Neuronal stem cell (in vitro differentiated cells): ENCODE data around the gene PXN.

Experiments used
- DNase-seq: peaks from one replicate; pipeline ENCODE4 v3.0.0-alpha.2; 2013; ENCODE audit warnings: low spot score
- H2AFZ ChIP-seq: one replicate; pipeline ENCODE4 v1.6.1; 2013; ENCODE audit warnings: mild to moderate bottlenecking, low read length, inconsistent platforms
- H2AK5ac ChIP-seq: 2 replicates; pipeline ENCODE4 v1.6.1; 2013; ENCODE audit warnings: low read depth, mild to moderate bottlenecking, inconsistent platforms, low read length, moderate library complexity, mixed read lengths
- H2BK120ac ChIP-seq: 2 replicates; pipeline ENCODE4 v1.6.1; 2013; ENCODE audit warnings: low read depth, mild to moderate bottlenecking, inconsistent platforms, low read length, moderate library complexity, mixed read lengths
- H2BK12ac ChIP-seq: one replicate; pipeline ENCODE4 v1.6.1; 2013; ENCODE audit warnings: low read length, inconsistent platforms
- H2BK15ac ChIP-seq: 2 replicates; pipeline ENCODE4 v1.6.1; 2013; ENCODE audit warnings: mild to moderate bottlenecking, low read length, inconsistent platforms, mixed read lengths
- H2BK5ac ChIP-seq: one replicate; pipeline ENCODE4 v1.6.1; 2013; ENCODE audit warnings: inconsistent platforms, mild to moderate bottlenecking, low read length, moderate library complexity
- H3K14ac ChIP-seq: one replicate; pipeline ENCODE4 v1.6.1; 2013; ENCODE audit warnings: low read length, inconsistent platforms
- H3K18ac ChIP-seq: 2 replicates; pipeline ENCODE4 v1.6.1; 2013; ENCODE audit warnings: low read length, inconsistent platforms
- H3K23ac ChIP-seq: 2 replicates; pipeline ENCODE4 v1.6.1; 2013; ENCODE audit warnings: low read depth, mild to moderate bottlenecking, mixed read lengths, low read length, inconsistent platforms; ENCODE audit not compliant: poor library complexity
- H3K27ac ChIP-seq: replicated peaks from 3 replicates; pipeline ENCODE4 v1.5.1; 2013; ENCODE audit warnings: low read length, inconsistent platforms
- H3K27me3 ChIP-seq, 3 experiments: 2 replicates each; pipeline ENCODE4 v1.6.1; 2013; ENCODE audit warnings: low read length in 3 of 3, mild to moderate bottlenecking in 2 of 3, inconsistent platforms in 1 of 3, low read depth in 1 of 3, mixed read lengths in 1 of 3, moderate library complexity in 1 of 3; ENCODE audit not compliant: control insufficient read depth in 3 of 3, insufficient read depth in 3 of 3
- H3K36me3 ChIP-seq, 2 donors: replicated peaks in 1 of 2; 2 replicates each; pipeline ENCODE4 v1.6.1; 2013; ENCODE audit warnings: low read length in 2 of 2; ENCODE audit not compliant: control insufficient read depth in 2 of 2, insufficient read depth in 2 of 2
- H3K4ac ChIP-seq: 2 replicates; pipeline ENCODE4 v1.6.1; 2013; ENCODE audit warnings: inconsistent platforms, mild to moderate bottlenecking, low read length, moderate library complexity
- H3K4me1 ChIP-seq, 2 donors: 1 replicate in 1 of 2; 2 replicates in 1 of 2; pipeline ENCODE4 v1.6.1; 2013; ENCODE audit warnings: low read length in 2 of 2, low read depth in 1 of 2; ENCODE audit not compliant: control insufficient read depth in 2 of 2, insufficient read depth in 1 of 2
- H3K4me2 ChIP-seq: one replicate; pipeline ENCODE4 v1.6.1; 2013; ENCODE audit warnings: mild to moderate bottlenecking, low read length, inconsistent platforms; ENCODE audit not compliant: insufficient read depth, poor library complexity, severe bottlenecking
- H3K4me3 ChIP-seq, 2 donors: 2 replicates each; pipeline ENCODE4 v1.5.1; 2013; ENCODE audit warnings: low read length in 2 of 2, mild to moderate bottlenecking in 2 of 2, inconsistent platforms in 1 of 2, moderate library complexity in 1 of 2
- H3K79me1 ChIP-seq: one replicate; pipeline ENCODE4 v1.6.1; 2013; ENCODE audit warnings: low read depth, mild to moderate bottlenecking, inconsistent platforms, low read length, moderate library complexity
- H3K9ac ChIP-seq: one replicate; pipeline ENCODE4 v1.6.1; 2013; ENCODE audit warnings: mild to moderate bottlenecking, low read depth, low read length, inconsistent platforms; ENCODE audit not compliant: poor library complexity
- H3K9me3 ChIP-seq, 2 donors: replicated peaks in 1 of 2; 2 replicates each; pipeline versions ENCODE3 to v1.6.1; 2013; ENCODE audit warnings: low read length in 2 of 2, mild to moderate bottlenecking in 2 of 2, inconsistent platforms in 1 of 2, low read depth in 1 of 2, mixed read lengths in 1 of 2, moderate library complexity in 1 of 2; ENCODE audit not compliant: control insufficient read depth in 2 of 2, insufficient read depth in 1 of 2
- H4K8ac ChIP-seq: one replicate; pipeline ENCODE4 v1.6.1; 2013; ENCODE audit warnings: low read depth, mild to moderate bottlenecking, inconsistent platforms, low read length, moderate library complexity
- H4K91ac ChIP-seq: one replicate; pipeline ENCODE4 v1.6.1; 2013; ENCODE audit warnings: low read length, low read depth, mild to moderate bottlenecking, inconsistent platforms; ENCODE audit not compliant: poor library complexity
- WGBS, 2 donors: extraction: QIAGEN DNeasy Blood & Tissue Kit; methylation state at CpG; one replicate each; pipeline ENCODE4 v1.1.7; 2013; ENCODE audit warnings: missing lambda C conversion rate in 2 of 2, mixed read lengths in 1 of 2; ENCODE audit not compliant: insufficient read length in 2 of 2, insufficient replicate concordance in 1 of 2; ENCODE audit errors: extremely low coverage in 2 of 2; 5-methylcytosine and 5-hydroxymethylcytosine counted together

Gene PXN

GRCh38 chr12:120169946-120170345, 95.6 kb downstream of the PXN start:
- H3K27me3 ChIP-seq = no peaks in the 10 kb centered on the region
- no peak overlapping the region for H3K4me2 ChIP-seq
- no peak overlapping the region for H2AFZ ChIP-seq
- H3K4me3 ChIP-seq = no peak overlapping the region
- H4K8ac ChIP-seq = no peak overlapping the region
- no peaks in the 10 kb centered on the region for H3K79me1 ChIP-seq
- no peak overlapping the region for H3K14ac ChIP-seq
- no peak overlapping the region for H2BK120ac ChIP-seq
- H3K9ac ChIP-seq = no peak overlapping the region
- H3K18ac ChIP-seq = no peak overlapping the region
- no peaks in the 10 kb centered on the region for H3K9me3 ChIP-seq
- H2BK12ac ChIP-seq = no peak overlapping the region
- H4K91ac ChIP-seq = no peak overlapping the region
- H2AK5ac ChIP-seq = no peak overlapping the region
- no peak for DNase-seq
- H2BK5ac ChIP-seq = no peak overlapping the region
- WGBS, 2 donors = no CpG with 5 or more reads among the region's 2 CpGs
- peaks cover 41 to 89% of the 10 kb centered on the region in 2 donors for H3K36me3 ChIP-seq
- H3K4ac ChIP-seq = no peak overlapping the region
- no peak overlapping the region for H3K27ac ChIP-seq
- no peak overlapping the region for H2BK15ac ChIP-seq
- no peaks in the 10 kb centered on the region for H3K4me1 ChIP-seq
- no peak overlapping the region for H3K23ac ChIP-seq

DNA sequence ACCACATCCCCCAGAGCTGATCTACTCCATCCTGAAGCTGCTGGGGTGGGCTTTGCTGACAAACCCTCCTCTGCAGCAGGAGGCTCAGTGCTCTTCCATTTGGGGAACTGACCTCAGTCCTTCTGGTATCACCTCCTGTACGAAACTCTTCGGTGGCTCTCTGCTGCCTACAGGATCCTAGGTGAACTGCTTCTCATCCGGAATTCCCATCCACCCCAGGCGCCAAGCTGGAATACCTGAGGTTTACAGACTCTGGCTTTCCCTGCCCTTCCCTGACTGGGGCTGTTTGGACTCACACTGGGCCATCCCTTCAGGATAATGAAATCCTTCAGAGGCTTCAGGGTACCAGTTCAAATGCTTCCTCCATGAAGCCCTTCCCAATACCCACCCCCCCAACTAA, 97.2 kb downstream of the PXN start:
- Histone ChIP-seq H3K27ac (no peak overlapping the region), H2AK5ac (no peak overlapping the region), H3K18ac (no peak overlapping the region), H4K91ac (no peak overlapping the region), H2BK120ac (no peak overlapping the region), H3K14ac (no peak overlapping the region), H4K8ac (no peak overlapping the region), H2BK12ac (no peak overlapping the region), H3K9me3 (no peaks in the 10 kb centered on the region), H2AFZ (no peak overlapping the region), H3K79me1 (no peaks in the 10 kb centered on the region), H3K36me3 (peaks cover 39 to 88% of the 10 kb centered on the region in 2 donors), H3K23ac (no peak overlapping the region), H3K4me3 (no peak overlapping the region), H3K9ac (no peak overlapping the region), H3K27me3 (no peaks in the 10 kb centered on the region), H3K4ac (no peak overlapping the region), H2BK15ac (no peak overlapping the region), H3K4me1 (no peaks in the 10 kb centered on the region), H2BK5ac (no peak overlapping the region), H3K4me2 (no peak overlapping the region)
- DNase-seq = no peak
- WGBS, 2 donors = no CpG with 5 or more reads among the region's 4 CpGs

DNA sequence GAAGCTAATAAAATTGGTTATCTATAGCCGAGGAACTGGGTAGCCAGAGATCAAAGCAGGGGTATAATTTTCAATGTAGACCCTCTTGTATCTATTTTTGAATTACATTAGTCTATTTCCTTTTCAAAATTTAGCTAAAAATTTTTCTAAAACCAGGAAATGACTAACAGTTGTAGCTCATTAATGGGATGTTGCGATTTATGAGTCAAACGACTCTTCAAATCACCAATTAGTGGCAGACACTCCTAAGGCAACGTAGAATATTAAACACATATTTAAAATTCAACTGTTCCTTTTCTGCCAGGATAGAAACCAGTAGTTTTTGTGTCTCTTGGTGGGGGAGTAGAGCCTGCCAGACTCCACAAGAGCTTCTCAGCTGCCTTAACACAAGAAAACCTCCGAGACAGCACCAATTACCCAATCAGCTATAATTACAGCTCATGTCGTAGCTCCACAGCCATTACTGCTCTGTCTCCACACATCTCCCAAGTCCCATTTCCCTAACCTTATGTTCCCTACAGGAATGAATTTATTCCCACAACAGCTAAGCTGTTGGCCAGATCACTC, 97.9 kb downstream of the PXN start:
- no peak overlapping the region for H3K4me2 ChIP-seq
- H3K4me1 ChIP-seq = no peaks in the 10 kb centered on the region
- no peak overlapping the region for H3K23ac ChIP-seq
- DNase-seq = no peak
- H3K27ac ChIP-seq = no peak overlapping the region
- no peak overlapping the region for H3K18ac ChIP-seq
- no peak overlapping the region for H3K4me3 ChIP-seq
- no peak overlapping the region for H2BK12ac ChIP-seq
- H3K36me3 ChIP-seq = peaks cover 46 to 88% of the 10 kb centered on the region in 2 donors
- no peak overlapping the region for H4K8ac ChIP-seq
- H2AFZ ChIP-seq = no peak overlapping the region
- H2BK5ac ChIP-seq = no peak overlapping the region
- no peak overlapping the region for H3K9ac ChIP-seq
- WGBS, 2 donors = no CpG with 5 or more reads among the region's 6 CpGs
- no peak overlapping the region for H3K14ac ChIP-seq
- H2BK120ac ChIP-seq = no peak overlapping the region
- no peak overlapping the region for H4K91ac ChIP-seq
- H3K9me3 ChIP-seq = no peaks in the 10 kb centered on the region
- H3K4ac ChIP-seq = no peak overlapping the region
- no peaks in the 10 kb centered on the region for H3K79me1 ChIP-seq
- no peak overlapping the region for H2AK5ac ChIP-seq
- no peaks in the 10 kb centered on the region for H3K27me3 ChIP-seq
- H2BK15ac ChIP-seq = no peak overlapping the region

DNA sequence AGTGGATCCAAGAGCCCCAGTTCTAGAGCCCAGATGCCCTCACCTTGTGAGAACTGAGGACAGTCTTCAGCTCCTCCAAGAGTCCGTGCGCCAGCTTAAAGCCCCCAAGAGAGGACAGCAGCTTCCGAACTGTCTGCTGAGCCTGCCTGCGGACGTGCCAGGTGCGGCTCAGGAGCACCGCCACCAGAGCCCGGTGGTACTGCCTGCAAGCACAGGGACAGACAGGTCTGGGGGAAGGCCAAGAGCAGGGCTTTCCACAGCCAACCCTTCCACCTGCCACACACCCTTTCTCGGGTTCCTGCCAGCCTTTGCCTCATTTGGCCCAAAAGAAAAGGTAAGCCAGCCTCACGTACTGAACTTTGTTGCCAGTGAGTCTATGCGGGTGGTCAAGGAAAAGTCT, 101.2 kb downstream of the PXN start:
- H3K79me1 ChIP-seq = no peaks in the 10 kb centered on the region
- H2BK120ac ChIP-seq = no peak overlapping the region
- H4K91ac ChIP-seq = no peak overlapping the region
- H3K4me2 ChIP-seq = no peak overlapping the region
- H3K27me3 ChIP-seq = no peaks in the 10 kb centered on the region
- H4K8ac ChIP-seq = no peak overlapping the region
- H3K27ac ChIP-seq = no peak overlapping the region
- no CpG with 5 or more reads among the region's 11 CpGs for WGBS, 2 donors
- peaks cover 63 to 88% of the 10 kb centered on the region in 2 donors for H3K36me3 ChIP-seq
- H3K9ac ChIP-seq = no peak overlapping the region
- no peak overlapping the region for H3K23ac ChIP-seq
- H2BK15ac ChIP-seq = no peak overlapping the region
- no peak overlapping the region for H2AK5ac ChIP-seq
- no peak overlapping the region for H2BK5ac ChIP-seq
- H2BK12ac ChIP-seq = peak overlapping the region; percentile 35
- H3K4me3 ChIP-seq = no peak overlapping the region
- H3K4me1 ChIP-seq = no peaks in the 10 kb centered on the region
- no peak for DNase-seq
- no peak overlapping the region for H3K14ac ChIP-seq
- no peak overlapping the region for H3K4ac ChIP-seq
- no peaks in the 10 kb centered on the region for H3K9me3 ChIP-seq
- no peak overlapping the region for H3K18ac ChIP-seq
- no peak overlapping the region for H2AFZ ChIP-seq
